ENCODE results near the gene FBXO33. TPM values are rescaled to one million over a fixed set of nuclear protein-coding genes. Genes with fewer than 3 reads are reported as not detected.

Gene FBXO33
- total RNA-seq, 4 donors from 2014 or later, result 12.9 to 18.4 (median 16.2) TPM

GRCh38 chr14:39384177-39384576 lies 48.1 kb downstream of the FBXO33 start:
- Histone ChIP-seq H3K9me3 (no peaks in the 10 kb centered on the region), H3K4me1 (no peaks in the 10 kb centered on the region), H3K27ac (no peak overlapping the region), H3K36me3 (peaks cover 0 to 11% (median 0%) of the 10 kb centered on the region in 3 donors), H3K27me3 (no peaks in the 10 kb centered on the region), H3K4me3 (no peak overlapping the region)
- TF ChIP-seq CTCF (IDR thresholded peaks at IDR 0.05) (no peak), EP300 (IDR thresholded peaks at IDR 0.05) (no peak)
- DNase-seq (ENCODE audit: low spot score in 2 of 2), result no peak
- 81 to 90% methylated on average over 4 of the region's 4 CpGs for WGBS, 2 donors

GRCh38 chr14:39383741-39384140 lies 48.5 kb downstream of the FBXO33 start:
- WGBS, 2 donors, result 67 to 72% methylated on average over 1 of the region's 1 CpG
- DNase-seq (ENCODE audit: low spot score in 2 of 2), result no peak
- no peak overlapping the region for H3K27ac ChIP-seq
- no peaks in the 10 kb centered on the region for H3K27me3 ChIP-seq
- no peak for TF ChIP-seq EP300 (IDR thresholded peaks at IDR 0.05)
- no peak for TF ChIP-seq CTCF (IDR thresholded peaks at IDR 0.05)
- no peak for TF ChIP-seq POLR2A (IDR thresholded peaks at IDR 0.05)
- no peaks in the 10 kb centered on the region for H3K9me3 ChIP-seq
- no peaks in the 10 kb centered on the region for H3K4me1 ChIP-seq
- no peak overlapping the region for H3K4me3 ChIP-seq
- peaks cover 0 to 11% (median 0%) of the 10 kb centered on the region in 3 donors for H3K36me3 ChIP-seq

GRCh38 chr14:39383026-39383660 lies 49.1 kb downstream of the FBXO33 start:
- H3K4me1 ChIP-seq, result no peaks in the 10 kb centered on the region
- TF ChIP-seq CTCF (IDR thresholded peaks at IDR 0.05), result no peak
- TF ChIP-seq POLR2A (IDR thresholded peaks at IDR 0.05), result no peak
- no peak for TF ChIP-seq EP300 (IDR thresholded peaks at IDR 0.05)
- no peaks in the 10 kb centered on the region for H3K9me3 ChIP-seq
- no peaks in the 10 kb centered on the region for H3K27me3 ChIP-seq
- H3K4me3 ChIP-seq, result no peak overlapping the region
- DNase-seq (ENCODE audit: low spot score in 2 of 2), result no peak
- H3K27ac ChIP-seq, result no peak overlapping the region
- peaks cover 0 to 11% (median 0%) of the 10 kb centered on the region in 3 donors for H3K36me3 ChIP-seq
- WGBS, 2 donors, result 87 to 95% methylated on average over 1 of the region's 1 CpG

- WGBS, 2 donors, result 86 to 88% methylated on average over 3 of the region's 3 CpGs
- no peaks in the 10 kb centered on the region for H3K27me3 ChIP-seq
- no peak for DNase-seq (ENCODE audit: low spot score in 2 of 2)
- no peak overlapping the region for H3K27ac ChIP-seq
- no peaks in the 10 kb centered on the region for H3K9me3 ChIP-seq
- no peak overlapping the region for H3K4me3 ChIP-seq
- no peaks in the 10 kb centered on the region for H3K4me1 ChIP-seq
- peaks cover 0 to 11% (median 0%) of the 10 kb centered on the region in 3 donors for H3K36me3 ChIP-seq
- no peak for TF ChIP-seq EP300 (IDR thresholded peaks at IDR 0.05)
- TF ChIP-seq CTCF (IDR thresholded peaks at IDR 0.05), result no peak
- no peak for TF ChIP-seq POLR2A (IDR thresholded peaks at IDR 0.05)
These were observed 49.8 kb downstream of the FBXO33 start for GRCh38 chr14:39382463-39382862.

- Histone ChIP-seq H3K36me3 (peaks cover 0 to 7% (median 0%) of the 10 kb centered on the region in 3 donors), H3K4me3 (no peak overlapping the region), H3K27ac (no peak overlapping the region), H3K27me3 (no peaks in the 10 kb centered on the region), H3K9me3 (no peaks in the 10 kb centered on the region), H3K4me1 (peaks cover 0 to 8% (median 0%) of the 10 kb centered on the region in 4 donors)
- TF ChIP-seq POLR2A (IDR thresholded peaks at IDR 0.05) (no peak), EP300 (IDR thresholded peaks at IDR 0.05) (no peak), CTCF (IDR thresholded peaks at IDR 0.05) (no peak)
- no peak for DNase-seq (ENCODE audit: low spot score in 2 of 2)
- WGBS, 2 donors, result 81 to 90% methylated on average over 4 of the region's 4 CpGs
These were observed 50.9 kb downstream of the FBXO33 start for GRCh38 chr14:39381366-39381765.
